IPS-18a (cell line): ENCODE data around the gene CHTF18.

ENCODE experiments used
- H3K27ac ChIP-seq: one replicate; pipeline ENCODE4 v1.5.1; 2013; ENCODE audit warnings: low read length
- H3K27me3 ChIP-seq: one replicate; pipeline ENCODE4 v1.6.1; 2013; ENCODE audit warnings: mild to moderate bottlenecking, low read length; ENCODE audit not compliant: control insufficient read depth, insufficient read depth
- H3K36me3 ChIP-seq: one replicate; pipeline ENCODE4 v1.6.1; 2013; ENCODE audit warnings: low read depth, low read length; ENCODE audit not compliant: control insufficient read depth
- H3K4me1 ChIP-seq: one replicate; pipeline ENCODE4 v1.6.1; 2013; ENCODE audit warnings: low read depth, low read length; ENCODE audit not compliant: control insufficient read depth
- H3K4me3 ChIP-seq: one replicate; pipeline ENCODE4 v1.5.1; 2013; ENCODE audit warnings: low read length
- H3K9ac ChIP-seq: one replicate; pipeline ENCODE4 v1.6.1; 2013; ENCODE audit warnings: mild to moderate bottlenecking, low read length, moderate library complexity
- H3K9me3 ChIP-seq: one replicate; pipeline ENCODE4 v1.6.1; 2013; ENCODE audit warnings: low read depth, low read length; ENCODE audit not compliant: control insufficient read depth

The CHTF18 gene

DNA sequence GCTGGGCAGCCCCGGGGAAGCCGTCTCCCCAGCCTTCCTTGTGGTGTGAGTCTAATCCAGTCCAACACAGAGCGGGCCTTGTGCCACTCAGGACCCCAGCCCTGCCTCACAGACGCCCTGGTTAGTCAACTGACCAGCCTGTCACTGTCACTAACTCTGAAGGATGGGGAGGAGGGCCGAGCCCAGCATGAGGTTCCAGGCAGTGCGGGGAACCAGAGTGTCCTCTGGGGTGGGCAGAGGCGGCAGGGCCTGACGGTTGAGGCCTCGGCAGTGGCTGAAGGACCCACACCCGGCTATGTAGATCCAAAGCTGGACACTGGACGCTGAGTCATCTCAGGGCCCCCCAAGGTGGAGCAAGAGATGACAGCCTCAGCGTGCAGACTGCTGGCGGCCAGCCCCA is 8.9 kb upstream of the CHTF18 start:
- no peaks in the 10 kb centered on the region for H3K4me1 ChIP-seq
- H3K36me3 ChIP-seq: no peaks in the 10 kb centered on the region
- H3K27me3 ChIP-seq: no peaks in the 10 kb centered on the region
- no peak overlapping the region for H3K27ac ChIP-seq
- no peak overlapping the region for H3K9ac ChIP-seq
- no peaks in the 10 kb centered on the region for H3K9me3 ChIP-seq
- H3K4me3 ChIP-seq: no peak overlapping the region

DNA sequence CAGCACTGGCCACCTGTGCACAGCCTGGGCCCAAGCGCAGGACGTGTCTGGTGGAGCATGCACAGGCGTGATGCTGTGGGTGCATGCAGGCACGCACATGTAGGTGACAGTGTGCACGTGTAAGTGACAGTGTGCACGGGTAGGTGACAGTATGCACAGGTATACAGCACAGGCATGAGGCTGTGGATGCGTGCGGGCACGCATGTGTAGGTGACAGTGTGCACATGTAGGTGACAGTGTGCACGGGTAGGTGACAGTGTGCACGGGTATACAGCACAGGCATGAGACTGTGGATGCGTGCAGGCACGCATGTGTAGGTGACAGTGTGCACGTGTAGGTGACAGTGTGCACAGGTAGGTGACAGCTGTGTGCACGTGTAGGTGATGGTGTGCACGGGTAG is 8.1 kb upstream of the CHTF18 start:
- no peaks in the 10 kb centered on the region for H3K27me3 ChIP-seq
- no peaks in the 10 kb centered on the region for H3K4me1 ChIP-seq

DNA sequence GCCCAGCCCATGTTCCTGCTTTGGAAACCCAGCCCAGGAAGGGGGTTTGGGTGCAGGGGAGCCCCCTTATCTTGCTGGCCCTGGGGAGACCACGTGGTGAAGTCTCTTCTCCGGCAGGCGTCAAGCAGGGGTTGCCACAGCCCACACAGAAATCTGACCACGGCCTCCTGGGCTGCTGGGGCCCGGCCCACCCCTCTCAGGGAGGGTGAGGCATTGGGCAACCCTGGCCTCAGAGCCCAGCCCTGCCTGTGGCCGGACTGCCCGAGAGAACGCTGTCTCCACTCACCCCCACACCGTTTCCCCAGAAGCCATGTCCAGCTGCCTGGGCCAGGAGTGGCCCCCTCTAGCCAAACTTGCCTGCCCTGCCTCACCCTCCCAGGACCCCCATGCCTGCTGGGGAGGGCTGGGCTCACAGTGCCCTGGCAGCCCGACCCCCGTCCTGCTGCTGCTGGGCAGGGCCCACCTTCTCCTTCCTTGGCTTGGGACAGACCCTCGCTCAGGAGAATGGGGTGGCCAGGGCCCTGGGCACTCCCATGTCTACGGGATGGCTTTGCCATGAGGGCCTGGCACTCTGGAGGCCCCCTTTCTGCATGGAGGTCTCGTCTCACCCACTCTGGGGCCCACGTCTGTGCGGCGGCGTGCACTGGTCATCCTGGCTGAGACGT is 6.9 kb upstream of the CHTF18 start:
- no peaks in the 10 kb centered on the region for H3K27me3 ChIP-seq
- H3K27ac ChIP-seq: no peak overlapping the region

More for the DNA sequence above, 8.1 kb upstream of the CHTF18 start:
- Histone ChIP-seq H3K9me3 (no peaks in the 10 kb centered on the region), H3K4me3 (no peak overlapping the region), H3K36me3 (no peaks in the 10 kb centered on the region), H3K27ac (no peak overlapping the region), H3K9ac (no peak overlapping the region)

DNA sequence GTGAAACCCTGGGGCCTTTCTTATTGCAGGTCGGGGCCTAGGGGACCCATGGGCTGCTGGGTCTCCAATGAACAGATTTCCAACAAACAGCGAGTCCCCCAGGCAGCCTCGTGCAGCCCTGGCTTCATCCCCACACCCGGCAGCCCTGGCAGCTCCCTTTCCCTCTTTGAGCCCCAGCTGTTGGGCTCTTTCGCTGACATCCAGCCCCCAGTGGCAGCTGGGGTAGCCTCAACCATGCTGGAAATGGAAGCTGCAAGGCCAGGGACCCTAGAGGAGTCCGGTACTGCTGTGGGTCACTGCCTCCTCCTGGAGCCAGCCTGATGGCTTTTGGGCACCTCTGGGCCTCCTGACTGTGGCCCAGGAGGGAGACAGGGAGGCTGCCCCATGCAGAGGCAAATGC is 6.2 kb upstream of the CHTF18 start:
- Histone ChIP-seq H3K9me3 (no peaks in the 10 kb centered on the region), H3K27me3 (no peaks in the 10 kb centered on the region), H3K4me1 (no peaks in the 10 kb centered on the region), H3K27ac (no peak overlapping the region), H3K4me3 (no peak overlapping the region), H3K9ac (no peak overlapping the region), H3K36me3 (peaks cover 6% of the 10 kb centered on the region)

More for the DNA sequence above, 6.9 kb upstream of the CHTF18 start:
- H3K9ac ChIP-seq: no peak overlapping the region
- peaks cover 4% of the 10 kb centered on the region for H3K36me3 ChIP-seq
- no peak overlapping the region for H3K4me3 ChIP-seq
- no peaks in the 10 kb centered on the region for H3K9me3 ChIP-seq
- H3K4me1 ChIP-seq: no peaks in the 10 kb centered on the region

DNA sequence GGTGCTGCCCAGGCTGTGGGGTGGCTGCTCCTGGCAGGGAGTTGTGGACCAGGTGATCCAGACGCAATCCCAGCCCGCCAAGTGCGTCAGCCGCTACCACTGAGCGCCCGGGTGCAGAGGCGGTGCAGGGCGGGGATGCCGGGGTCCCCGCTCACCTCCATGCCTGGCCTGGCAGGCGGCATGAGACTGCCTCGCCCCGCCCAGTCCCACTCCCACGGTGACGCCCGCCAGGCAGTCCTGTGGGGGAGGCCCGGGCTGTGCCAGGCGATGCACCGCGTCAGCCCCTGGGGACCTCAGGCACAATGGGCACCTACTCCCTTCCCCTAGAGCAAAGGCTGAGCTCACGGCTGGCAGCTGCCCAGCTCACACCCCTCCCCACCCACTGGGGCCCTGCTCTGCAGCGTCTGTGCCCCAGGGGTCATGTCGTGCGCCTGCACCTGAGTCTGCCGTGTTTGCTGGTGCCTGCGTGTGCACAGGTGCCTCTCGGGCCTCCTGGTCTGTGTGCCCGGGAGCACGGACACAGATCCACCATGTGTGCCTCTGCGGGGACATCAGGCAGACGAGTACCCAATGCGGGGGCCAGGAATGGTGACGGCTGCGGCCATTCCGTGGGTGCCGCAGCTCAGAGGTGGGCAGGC is 5.5 kb upstream of the CHTF18 start:
- Histone ChIP-seq H3K9ac (no peak overlapping the region), H3K27me3 (no peaks in the 10 kb centered on the region), H3K9me3 (no peaks in the 10 kb centered on the region)

DNA sequence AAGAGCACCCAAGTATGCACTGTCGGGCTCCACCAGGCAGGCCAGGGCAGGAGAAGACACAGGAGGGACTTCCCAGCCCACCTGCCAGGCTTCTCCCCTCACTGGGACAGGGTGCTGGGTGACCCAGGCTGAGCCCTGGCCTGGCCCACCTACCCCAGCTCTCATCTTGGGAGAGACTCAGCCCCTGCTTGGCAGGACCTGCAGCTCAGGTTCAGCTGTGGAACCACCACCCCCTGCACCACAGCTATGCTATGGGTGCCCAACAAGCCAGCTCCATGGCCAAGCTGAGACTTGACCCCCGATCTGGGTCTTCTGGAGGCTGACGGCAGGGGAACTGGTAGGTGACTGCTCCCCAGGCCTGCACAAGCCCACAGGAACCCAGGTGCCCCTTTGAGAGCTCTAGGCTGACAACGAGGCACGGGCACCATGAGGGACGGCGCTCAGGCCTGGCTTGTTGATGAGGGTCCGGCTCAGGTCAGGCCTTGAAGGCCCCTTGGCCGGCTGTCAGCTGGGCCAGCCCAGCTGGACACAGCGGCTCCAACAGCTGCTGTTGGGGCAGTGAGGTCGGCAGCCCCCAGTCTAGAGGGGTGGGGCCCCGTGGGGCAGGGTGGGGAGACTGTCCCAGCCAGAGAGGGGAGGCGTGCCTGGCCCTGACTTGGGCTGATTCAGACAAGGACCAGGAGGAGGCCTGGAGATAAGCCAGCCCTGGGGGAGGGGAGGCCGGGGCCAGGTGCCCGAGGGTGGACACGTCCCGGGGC is 4.8 kb upstream of the CHTF18 start:
- Histone ChIP-seq H3K4me3 (no peak overlapping the region), H3K4me1 (no peaks in the 10 kb centered on the region), H3K27ac (no peak overlapping the region), H3K36me3 (peaks cover 6% of the 10 kb centered on the region), H3K27me3 (no peaks in the 10 kb centered on the region), H3K9ac (no peak overlapping the region), H3K9me3 (no peaks in the 10 kb centered on the region)

More for the DNA sequence above, 5.5 kb upstream of the CHTF18 start:
- Histone ChIP-seq H3K36me3 (peaks cover 6% of the 10 kb centered on the region), H3K27ac (no peak overlapping the region), H3K4me1 (no peaks in the 10 kb centered on the region), H3K4me3 (no peak overlapping the region)

DNA sequence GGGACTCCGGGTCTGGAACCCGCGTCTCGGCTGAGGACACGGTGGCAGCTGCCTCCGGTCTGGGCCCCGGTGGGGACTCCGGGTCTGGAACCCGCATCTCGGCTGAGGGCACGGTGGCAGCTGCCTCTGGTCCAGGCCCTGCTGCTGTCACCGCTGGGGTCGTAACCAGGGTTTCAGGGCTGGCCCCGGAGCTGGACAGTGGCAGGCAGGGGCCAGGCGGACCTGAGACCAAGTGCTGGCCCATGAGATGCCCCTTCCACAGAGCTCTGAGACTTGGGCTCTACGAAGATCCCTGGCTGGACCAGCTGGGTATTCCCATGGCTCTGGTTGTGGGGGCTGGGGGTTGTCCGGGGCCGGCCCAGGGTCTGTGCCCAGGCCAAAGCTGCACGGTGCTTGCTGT is 4.0 kb upstream of the CHTF18 start:
- peaks cover 6% of the 10 kb centered on the region for H3K36me3 ChIP-seq
- no peak overlapping the region for H3K9ac ChIP-seq
- no peak overlapping the region for H3K27ac ChIP-seq
- no peak overlapping the region for H3K4me3 ChIP-seq
- H3K27me3 ChIP-seq: no peaks in the 10 kb centered on the region
- H3K4me1 ChIP-seq: no peaks in the 10 kb centered on the region
- H3K9me3 ChIP-seq: no peaks in the 10 kb centered on the region

DNA sequence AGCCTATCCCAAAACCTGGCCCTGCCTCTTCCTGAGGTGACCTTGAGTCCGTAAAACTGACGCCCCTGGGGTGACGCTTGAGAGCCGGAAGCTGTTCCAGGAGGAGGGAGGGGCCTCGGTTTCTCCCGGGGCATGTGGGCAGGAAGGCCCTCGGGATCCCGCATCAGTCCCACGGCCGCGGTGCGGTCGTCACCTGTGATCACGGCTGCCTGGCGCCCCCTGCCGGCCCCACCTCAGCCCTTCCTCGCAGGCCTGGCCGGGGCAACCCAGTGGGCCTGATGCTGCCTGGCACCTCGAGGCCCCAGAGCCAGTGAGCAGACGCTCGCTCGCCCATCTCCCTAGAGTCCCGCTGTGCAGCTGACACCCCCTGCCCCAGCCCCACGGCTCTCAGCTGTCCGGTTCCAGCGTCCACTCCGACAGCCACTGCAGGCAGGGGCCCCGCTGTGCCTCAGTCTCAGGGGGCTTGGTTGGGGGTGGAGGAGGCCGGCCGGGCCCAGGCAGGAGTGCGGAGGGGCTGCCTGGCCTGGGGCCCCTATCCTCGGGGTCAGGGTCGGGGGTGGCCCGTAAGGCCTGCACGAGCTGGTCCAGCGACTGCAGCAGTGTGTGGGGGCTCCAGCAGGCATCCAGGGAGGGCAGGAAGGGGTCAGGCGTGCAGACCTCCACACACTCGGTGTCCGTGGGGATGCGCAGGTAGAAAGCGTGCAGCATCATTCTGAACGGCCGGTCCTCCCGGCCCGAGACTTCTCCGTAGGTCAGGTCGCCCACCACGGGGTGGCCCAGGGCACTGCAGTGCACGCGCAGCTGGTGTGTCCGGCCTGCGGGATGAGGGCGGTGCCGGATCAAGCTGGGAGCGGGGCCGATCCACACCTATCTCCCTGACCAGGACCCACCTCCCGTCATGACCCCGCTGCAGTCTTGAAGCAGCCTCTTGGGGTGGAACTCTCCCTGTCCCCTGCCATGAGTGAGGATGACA is 2.6 kb upstream of the CHTF18 start:
- H3K9me3 ChIP-seq: no peaks in the 10 kb centered on the region
- no peak overlapping the region for H3K9ac ChIP-seq
- no peaks in the 10 kb centered on the region for H3K27me3 ChIP-seq
- H3K36me3 ChIP-seq: peaks cover 11% of the 10 kb centered on the region
- H3K4me3 ChIP-seq: no peak overlapping the region
- no peak overlapping the region for H3K27ac ChIP-seq
- no peaks in the 10 kb centered on the region for H3K4me1 ChIP-seq

DNA sequence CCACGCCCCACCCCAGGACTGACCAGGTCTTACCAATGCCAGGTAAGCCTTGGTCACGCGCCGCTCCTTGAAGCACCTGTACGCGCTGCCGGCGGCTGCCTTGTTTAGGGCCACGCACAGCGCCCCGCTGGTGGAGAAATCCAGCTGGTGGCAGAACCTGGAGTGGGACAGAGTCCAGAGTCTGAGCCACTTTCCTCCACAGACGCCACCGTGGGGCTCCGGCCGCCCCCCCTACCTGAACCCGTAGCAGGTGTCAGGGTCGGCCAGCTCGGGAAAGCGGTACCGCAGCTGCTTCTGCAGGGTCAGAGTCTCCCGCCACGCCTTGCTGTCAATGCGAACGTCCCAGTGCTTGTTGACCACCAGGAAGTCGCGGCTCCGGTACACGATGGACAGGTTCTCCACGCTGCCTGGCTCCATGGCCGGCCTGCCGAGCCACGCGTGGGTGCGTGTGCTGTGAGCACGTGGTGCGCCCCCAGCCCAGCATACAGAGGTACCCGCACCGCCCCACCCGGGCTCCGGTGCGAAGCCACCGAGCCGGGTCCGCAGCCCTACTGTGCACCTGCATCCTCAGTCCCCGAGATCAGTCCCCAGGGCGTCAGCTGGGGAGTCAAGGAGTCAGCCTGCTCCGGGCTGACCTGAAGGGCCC is 976 bp upstream of the CHTF18 start:
- Histone ChIP-seq H3K9me3 (no peaks in the 10 kb centered on the region), H3K36me3 (peaks cover 22% of the 10 kb centered on the region), H3K4me3 (peak overlapping the region; percentile 89), H3K27me3 (no peaks in the 10 kb centered on the region), H3K4me1 (no peaks in the 10 kb centered on the region), H3K9ac (peak overlapping the region; percentile 69), H3K27ac (no peak overlapping the region)

DNA sequence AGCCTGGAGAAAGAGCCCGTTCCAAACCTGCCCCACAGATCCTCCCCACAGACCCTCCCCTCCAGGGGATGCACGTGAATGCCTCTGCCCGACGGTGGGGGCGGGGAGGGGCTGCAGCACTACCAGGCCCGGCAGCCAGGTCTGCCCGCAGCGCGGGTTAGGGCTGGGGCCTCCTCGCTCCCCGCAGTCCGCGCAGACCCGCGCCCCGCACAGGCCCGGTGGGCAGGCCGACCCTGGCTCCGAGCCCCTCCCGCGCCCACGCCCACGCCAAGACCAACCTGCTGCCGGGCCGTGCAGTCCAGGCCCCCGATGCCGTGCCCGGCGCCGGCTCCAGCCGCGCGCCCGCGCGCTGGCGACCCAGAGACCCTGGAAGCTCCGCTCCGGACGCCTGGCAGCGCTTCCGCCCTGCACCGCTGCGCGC is 432 bp upstream of the CHTF18 start, which contains the start of gene RPUSD1:
TSS of gene RPUSD1 (minus strand) at position 404 of the 421 bp plus-strand sequence. CDS start 644 bp downstream, outside the sequence.
- Histone ChIP-seq H3K27ac (no peak within 1 kb of the TSS), H3K9ac (peak within 1 kb of the TSS; percentile 69), H3K36me3 (peaks cover 22% of the 10 kb centered on the region), H3K27me3 (no peaks in the 10 kb centered on the region), H3K4me3 (peak within 1 kb of the TSS; percentile 89), H3K4me1 (no peaks in the 10 kb centered on the region), H3K9me3 (no peaks in the 10 kb centered on the region)
